Activated gamma-delta T cell treated with Interleukin-2 at 50 U/mL for 16 hours (primary cell): ENCODE measurements around the gene SPATA31D1.

Source experiments
- DNase-seq: peaks from one replicate; pipeline ENCODE4 v3.0.0-alpha.2; 2020

SPATA31D1 gene

GRCh38 chr9:82022121-82022520 lies 33.5 kb downstream of the SPATA31D1 start:
- no peak for DNase-seq

GRCh38 chr9:82024908-82025307 lies 36.3 kb downstream of the SPATA31D1 start:
- no peak for DNase-seq

GRCh38 chr9:82031538-82032280 lies 43.1 kb downstream of the SPATA31D1 start:
- no peak for DNase-seq

GRCh38 chr9:82034956-82035731 lies 46.6 kb downstream of the SPATA31D1 start:
- DNase-seq = no peak

GRCh38 chr9:82036086-82036485 lies 47.5 kb downstream of the SPATA31D1 start:
- no peak for DNase-seq

- DNase-seq = no peak
Observed at GRCh38 chr9:82037126-82037525, 48.6 kb downstream of the SPATA31D1 start.

- no peak for DNase-seq
Observed at GRCh38 chr9:82038897-82039296, 50.3 kb downstream of the SPATA31D1 start.
